H1 (cell line): Measurements from ENCODE around the gene GNB3. TPM values are rescaled to one million over a fixed set of nuclear protein-coding genes. Genes with fewer than 3 reads are reported as not detected.

Experiments
- CTCF ChIA-PET: fragments of 300-600 bp; sonication (Branson Sonifier 250); formaldehyde crosslinking; loops from one replicate; lab custom pipeline; 2021; ENCODE audit not compliant: partially characterized antibody; lab: Charles Lee
- POLR2A ChIA-PET: fragments of 300-600 bp; sonication (Branson Sonifier 250); formaldehyde crosslinking; loops from one replicate; lab custom pipeline; 2021; ENCODE audit warnings: inconsistent platforms; ENCODE audit not compliant: partially characterized antibody; lab: Charles Lee
- DNase-seq, 2 experiments: peaks; one replicate each; pipeline versions ENCODE4 v3.0.0 to v3.0.0-alpha.2; 2010 to 2022; ENCODE audit warnings: low spot score in 2 of 2, low read depth in 1 of 2, mixed read lengths in 1 of 2
- FAIRE-seq: peaks from 2 replicates; lab custom pipeline; 2011; peaks lifted over from hg19 to GRCh38; lab: Jason Lieb, UNC
- H2AFZ ChIP-seq: 2 replicates; pipeline ENCODE4 v1.8.1; 2012; ENCODE audit warnings: low read length, inconsistent platforms
- H2AK5ac ChIP-seq: 2 replicates; pipeline ENCODE4 v1.6.1; 2013; ENCODE audit warnings: low read depth, low read length
- H2BK120ac ChIP-seq: replicated peaks from 2 replicates; pipeline ENCODE3; 2013; ENCODE audit warnings: low read depth, low read length, inconsistent platforms
- H2BK12ac ChIP-seq: 2 replicates; pipeline ENCODE4 v1.6.1; 2013; ENCODE audit warnings: low read depth, low read length
- H2BK15ac ChIP-seq: 2 replicates; pipeline ENCODE4 v1.6.1; 2013; ENCODE audit warnings: low read length
- H2BK20ac ChIP-seq: 2 replicates; pipeline ENCODE4 v1.6.1; 2013; ENCODE audit warnings: low read length
- H2BK5ac ChIP-seq: 2 replicates; pipeline ENCODE4 v1.6.1; 2013; ENCODE audit warnings: low read depth, low read length
- H3K14ac ChIP-seq: 2 replicates; pipeline ENCODE4 v1.6.1; 2013; ENCODE audit warnings: inconsistent platforms; ENCODE audit not compliant: insufficient read length
- H3K18ac ChIP-seq: 2 replicates; pipeline ENCODE4 v1.6.1; 2013; ENCODE audit warnings: low read length; ENCODE audit errors: extremely low read depth
- H3K23ac ChIP-seq: 2 replicates; pipeline ENCODE4 v1.6.1; 2013; ENCODE audit warnings: inconsistent platforms; ENCODE audit not compliant: insufficient read length
- H3K23me2 ChIP-seq: 2 replicates; pipeline ENCODE4 v1.6.1; 2013; ENCODE audit warnings: low read depth, low read length
- H3K27ac ChIP-seq: 2 replicates; pipeline ENCODE4 v1.6.1; 2011; ENCODE audit warnings: low read depth, low read length, inconsistent platforms
- H3K27me3 ChIP-seq, 4 experiments: replicated peaks in 1 of 4; 1 replicate in 1 of 4; 2 replicates in 3 of 4; pipeline versions ENCODE4 v1.6.1 to v1.8.1; 2011 to 2013; ENCODE audit warnings: low read length in 3 of 4, mild to moderate bottlenecking in 3 of 4, inconsistent platforms in 2 of 4, mixed read lengths in 2 of 4, moderate library complexity in 1 of 4; ENCODE audit not compliant: control insufficient read depth in 3 of 4, insufficient read depth in 3 of 4; ENCODE audit errors: extremely low read depth in 1 of 4
- H3K36me3 ChIP-seq, 4 experiments: 2 replicates each; pipeline versions ENCODE4 v1.6.1 to v1.8.1; 2011 to 2013; ENCODE audit warnings: mild to moderate bottlenecking in 4 of 4, low read length in 3 of 4, moderate library complexity in 2 of 4, control low read depth in 1 of 4, inconsistent platforms in 1 of 4; ENCODE audit not compliant: insufficient read depth in 4 of 4, control insufficient read depth in 2 of 4
- H3K4ac ChIP-seq: replicated peaks from 2 replicates; pipeline ENCODE3; 2013; ENCODE audit warnings: low read length, low read depth, mixed read lengths, inconsistent platforms; ENCODE audit not compliant: insufficient read length
- H3K4me1 ChIP-seq, 4 experiments: replicated peaks in 1 of 4; 1 replicate in 1 of 4; 2 replicates in 3 of 4; pipeline versions ENCODE4 v1.6.1 to v1.8.1; 2011 to 2013; ENCODE audit warnings: low read length in 3 of 4, inconsistent platforms in 2 of 4, mixed read lengths in 1 of 4; ENCODE audit not compliant: insufficient read depth in 4 of 4, control insufficient read depth in 3 of 4
- H3K4me2 ChIP-seq, 2 experiments: 2 replicates each; pipeline versions ENCODE4 v1.6.1 to v1.8.1; 2011 to 2013; ENCODE audit warnings: low read depth in 2 of 2, low read length in 2 of 2, control low read depth in 1 of 2, inconsistent platforms in 1 of 2, mild to moderate bottlenecking in 1 of 2; ENCODE audit not compliant: insufficient read depth in 1 of 2
- H3K4me3 ChIP-seq, 4 experiments: fragments of 200-600, 300-600 bp in 1 of 4; sonication (generic), shearing (Covaris generic), sonication (Bioruptor Twin) in 1 of 4; 2 replicates each; pipeline versions ENCODE4 v1.5.1 to v1.8.1; 2011 to 2016; ENCODE audit warnings: low read length in 4 of 4, low read depth in 3 of 4, control low read depth in 2 of 4, inconsistent platforms in 2 of 4, mild to moderate bottlenecking in 2 of 4, mixed read lengths in 1 of 4, moderate library complexity in 1 of 4; ENCODE audit not compliant: insufficient read depth in 2 of 4; ENCODE audit errors: extremely low read depth in 1 of 4
- H3K56ac ChIP-seq: replicated peaks from 2 replicates; pipeline ENCODE3; 2013; ENCODE audit warnings: low read depth, mild to moderate bottlenecking, mixed read lengths, low read length, inconsistent platforms; ENCODE audit not compliant: insufficient read length
- H3K79me1 ChIP-seq: 2 replicates; pipeline ENCODE4 v1.6.1; 2013; ENCODE audit warnings: low read depth, low read length, control low read depth
- H3K79me2 ChIP-seq, 2 experiments: 2 replicates each; pipeline versions ENCODE4 v1.6.1 to v1.8.1; 2012 to 2013; ENCODE audit warnings: low read length in 2 of 2, mild to moderate bottlenecking in 2 of 2, inconsistent platforms in 1 of 2; ENCODE audit not compliant: insufficient read depth in 2 of 2, control insufficient read depth in 1 of 2
- H3K9ac ChIP-seq, 4 experiments: replicated peaks in 1 of 4; 1 replicate in 1 of 4; 2 replicates in 3 of 4; pipeline versions ENCODE4 v1.6.1 to v1.8.1; 2011 to 2013; ENCODE audit warnings: low read depth in 3 of 4, low read length in 3 of 4, control low read depth in 2 of 4, mild to moderate bottlenecking in 2 of 4, moderate library complexity in 2 of 4, inconsistent platforms in 1 of 4; ENCODE audit errors: extremely low read depth in 1 of 4
- H3K9me3 ChIP-seq, 2 experiments: 2 replicates each; pipeline versions ENCODE4 v1.6.1 to v1.8.1; 2012 to 2013; ENCODE audit warnings: mild to moderate bottlenecking in 2 of 2, moderate library complexity in 2 of 2, control low read depth in 1 of 2, inconsistent platforms in 1 of 2, low read depth in 1 of 2, low read length in 1 of 2, mixed read lengths in 1 of 2; ENCODE audit not compliant: insufficient read depth in 2 of 2
- H4K20me1 ChIP-seq, 2 experiments: replicated peaks in 1 of 2; 2 replicates each; pipeline versions ENCODE3 to v1.8.1; 2011 to 2013; ENCODE audit warnings: inconsistent platforms in 2 of 2, low read length in 2 of 2, mild to moderate bottlenecking in 1 of 2; ENCODE audit not compliant: insufficient read depth in 2 of 2, control insufficient read depth in 1 of 2
- H4K5ac ChIP-seq: 2 replicates; pipeline ENCODE4 v1.6.1; 2013; ENCODE audit warnings: low read length, low read depth, mixed read lengths, inconsistent platforms; ENCODE audit not compliant: insufficient read length
- H4K8ac ChIP-seq: 2 replicates; pipeline ENCODE4 v1.8.0; 2013; ENCODE audit warnings: mild to moderate bottlenecking, moderate library complexity, low read length, inconsistent platforms; ENCODE audit not compliant: insufficient read depth; ENCODE audit errors: extremely low read depth
- H4K91ac ChIP-seq: replicated peaks from 2 replicates; pipeline ENCODE3; 2013; ENCODE audit warnings: low read length, mixed read lengths, inconsistent platforms; ENCODE audit not compliant: insufficient read length
- EZH2 ChIP-seq: fragments of 200-600 bp; sonication (generic); IDR thresholded peaks from 2 replicates; pipeline ENCODE4 v1.7.1; 2012; ENCODE audit warnings: low read depth, mild to moderate bottlenecking, moderate library complexity, low read length, inconsistent platforms; ENCODE audit not compliant: severe bottlenecking
- FOSL1 ChIP-seq: IDR thresholded peaks from 2 replicates; pipeline ENCODE4 v1.6.1; 2011; ENCODE audit warnings: mild to moderate bottlenecking, low read depth, low read length, moderate library complexity; ENCODE audit not compliant: insufficient read depth
- WGBS, 2 experiments: shearing (Covaris generic) in 1 of 2; methylation state at CpG; one replicate each; pipeline versions ENCODE4 v1.1.6 to v1.1.7; 2013 to 2015; ENCODE audit warnings: low lambda C conversion rate in 2 of 2, mixed read lengths in 2 of 2, inconsistent platforms in 1 of 2, low coverage in 1 of 2, missing lambda C conversion rate in 1 of 2; ENCODE audit not compliant: insufficient replicate concordance in 2 of 2, insufficient coverage in 1 of 2, insufficient read length in 1 of 2; ENCODE audit errors: extremely low coverage in 1 of 2, missing lambda C conversion rate in 1 of 2; 5-methylcytosine and 5-hydroxymethylcytosine counted together
- polyA plus RNA-seq, 7 experiments: library from polyadenylated mRNA; depleted of rRNA in 3 of 7; stranded (reverse) in 5 of 7; unstranded in 2 of 7; fragments of >200 nt in 5 of 7; fragments of 200-250 nt in 2 of 7; gene quantifications; 1 replicate in 5 of 7; 2 replicates in 1 of 7; 4 replicates in 1 of 7; pipeline versions ENCODE4 v1.2.1 to v1.2.3, GENCODE V29; 2011 to 2013; ENCODE audit warnings: missing spikeins in 2 of 7, mixed read lengths in 2 of 7
- total RNA-seq: library from RNA; stranded (reverse); fragmentation: NEBNext Ultra II Directional; extraction: Animal tissue kit (Norgen Biotek cat#: 25700); gene quantifications from 2 replicates; pipeline ENCODE4 v1.2.1, GENCODE V29; 2021

Gene GNB3
- total and polyA plus RNA-seq, 2 of the 8 experiments (the other 6 are each of a cell fraction or from before 2014, with no cell fraction given) = 9.9 TPM

GRCh38 chr12:6837370-6838060, 3.2 kb upstream of the GNB3 start:
- POLR2A ChIA-PET = interaction anchor here (1.3 to 27.1 kb wide), 5 partner anchors 6 to 106 kb away, joined by 3 to 588 read pairs (median 388); partner anchors contain the start of genes C12orf57, CDCA3, GNB3 and GPR162
- H2AFZ ChIP-seq = no peak overlapping the region
- H3K9me3 ChIP-seq = no peaks in the 10 kb centered on the region
- H4K91ac ChIP-seq = no peak overlapping the region
- no peak overlapping the region for H3K9ac ChIP-seq
- no peak overlapping the region for H4K8ac ChIP-seq
- H3K56ac ChIP-seq = no peak overlapping the region
- H2BK12ac ChIP-seq = no peak overlapping the region
- no peak overlapping the region for H4K5ac ChIP-seq
- H3K79me1 ChIP-seq = no peaks in the 10 kb centered on the region
- 94% methylated on average over 26 of the region's 26 CpGs; no CpG with 5 or more reads in 1 of the 2 experiments for WGBS, 2 experiments
- no peak overlapping the region for H2BK120ac ChIP-seq
- H2BK5ac ChIP-seq = no peak overlapping the region; the same call in 1 of the 2 replicates
- H3K27me3 ChIP-seq = no peaks in the 10 kb centered on the region
- no peaks in the 10 kb centered on the region for H3K23me2 ChIP-seq
- no peak overlapping the region for H3K4me2 ChIP-seq
- H3K4me3 ChIP-seq = no peak overlapping the region
- no peak overlapping the region for H3K18ac ChIP-seq
- H2BK20ac ChIP-seq = no peak overlapping the region
- H3K79me2 ChIP-seq = no peaks in the 10 kb centered on the region
- peaks cover 22 to 55% (median 40%) of the 10 kb centered on the region in 4 experiments for H3K36me3 ChIP-seq
- CTCF ChIA-PET = interaction anchor here (0.8 to 23.7 kb wide), 10 partner anchors 4 to 84 kb away, joined by 3 to 532 read pairs (median 30); partner anchors contain the start of genes CD4, CDCA3, GNB3 and GPR162
- H3K14ac ChIP-seq = no peak overlapping the region
- no peak for DNase-seq
- H3K4me1 ChIP-seq = peaks cover 0 to 3% (median 2%) of the 10 kb centered on the region in 4 experiments; a peak in 1 of 7 replicates
- H3K4ac ChIP-seq = no peak overlapping the region
- H4K20me1 ChIP-seq = peaks cover 6 to 8% of the 10 kb centered on the region in 2 experiments
- TF ChIP-seq EZH2 (no peak), FOSL1 (no peak)
- H3K27ac ChIP-seq = no peak overlapping the region; the same call in 1 of the 2 replicates
- no peak for FAIRE-seq
- H3K23ac ChIP-seq = no peak overlapping the region
- no peak overlapping the region for H2AK5ac ChIP-seq
- no peak overlapping the region for H2BK15ac ChIP-seq
